Neural crest cell (in vitro differentiated cells): Measurements from ENCODE around the gene CLDN19. TPM values are rescaled to one million over a fixed set of nuclear protein-coding genes. Genes with fewer than 3 reads are reported as not detected.

Source experiments
- DNase-seq: peaks from one replicate; pipeline ENCODE4 v3.0.0; 2021; ENCODE audit warnings: low read depth, mixed read lengths, low spot score
- H3K27ac Mint-ChIP-seq: one replicate; pipeline ENCODE4 v1.8.0; 2021; ENCODE audit warnings: mild to moderate bottlenecking, mixed read lengths; ENCODE audit not compliant: unreplicated experiment
- H3K27me3 Mint-ChIP-seq: 2 replicates; pipeline ENCODE4 v1.8.0; 2021; ENCODE audit warnings: low read depth, mild to moderate bottlenecking, mixed read lengths
- H3K36me3 Mint-ChIP-seq: 2 replicates; pipeline ENCODE4 v1.8.0; 2021; ENCODE audit warnings: low read depth, mild to moderate bottlenecking, mixed read lengths
- H3K4me1 Mint-ChIP-seq: 2 replicates; pipeline ENCODE4 v1.8.0; 2021; ENCODE audit warnings: mixed read lengths
- H3K4me3 Mint-ChIP-seq: one replicate; pipeline ENCODE4 v1.8.0; 2021; ENCODE audit warnings: mild to moderate bottlenecking, mixed read lengths
- H3K9me3 Mint-ChIP-seq: 2 replicates; pipeline ENCODE4 v1.8.0; 2021; ENCODE audit warnings: mixed read lengths
- CTCF ChIP-seq: fragments of 200-600 bp; sonication (generic); conservative IDR thresholded peaks from 2 replicates; pipeline ENCODE4 v1.5.0; 2021; ENCODE audit warnings: antibody characterized with exemption, mild to moderate bottlenecking
- total RNA-seq: library from RNA; stranded (reverse); gene quantifications from 2 replicates; pipeline ENCODE4 v1.2.1, GENCODE V29; 2021

The CLDN19 gene
- total RNA-seq, 1 donor from 2014 or later = 0.19 TPM

- Mint-ChIP-seq H3K27ac (no peak overlapping the region), H3K9me3 (no peaks in the 10 kb centered on the region), H3K4me1 (peaks cover 32% of the 10 kb centered on the region), H3K36me3 (peaks cover 10% of the 10 kb centered on the region), H3K4me3 (no peak overlapping the region), H3K27me3 (no peaks in the 10 kb centered on the region)
- no peak for DNase-seq
- no peak for TF ChIP-seq CTCF
These were observed 2.1 kb upstream of the CLDN19 start for GRCh38 chr1:42742141-42742540.

- TF ChIP-seq CTCF = no peak
- Mint-ChIP-seq H3K9me3 (no peaks in the 10 kb centered on the region), H3K27ac (peak overlapping the region; percentile 57), H3K4me3 (no peak overlapping the region), H3K4me1 (peaks cover 32% of the 10 kb centered on the region), H3K36me3 (peaks cover 6% of the 10 kb centered on the region), H3K27me3 (no peaks in the 10 kb centered on the region)
- DNase-seq = no peak
These were observed 1.7 kb upstream of the CLDN19 start for GRCh38 chr1:42741706-42742105.

GRCh38 chr1:42740851-42741580 is 980 bp upstream of the CLDN19 start:
- Mint-ChIP-seq H3K27ac (peak overlapping the region; percentile 67), H3K4me3 (no peak overlapping the region), H3K36me3 (peaks cover 6% of the 10 kb centered on the region), H3K4me1 (peaks cover 32% of the 10 kb centered on the region), H3K27me3 (no peaks in the 10 kb centered on the region), H3K9me3 (no peaks in the 10 kb centered on the region)
- TF ChIP-seq CTCF = no peak
- no peak for DNase-seq

GRCh38 chr1:42738678-42739226 is 1.3 kb downstream of the CLDN19 start:
- no peak for TF ChIP-seq CTCF
- H3K27ac Mint-ChIP-seq = no peak overlapping the region
- no peaks in the 10 kb centered on the region for H3K36me3 Mint-ChIP-seq
- H3K4me3 Mint-ChIP-seq = no peak overlapping the region
- H3K4me1 Mint-ChIP-seq = peaks cover 31% of the 10 kb centered on the region
- H3K9me3 Mint-ChIP-seq = no peaks in the 10 kb centered on the region
- no peaks in the 10 kb centered on the region for H3K27me3 Mint-ChIP-seq
- no peak for DNase-seq

GRCh38 chr1:42737986-42738677 is 1.9 kb downstream of the CLDN19 start:
- TF ChIP-seq CTCF = no peak
- peaks cover 24% of the 10 kb centered on the region for H3K4me1 Mint-ChIP-seq
- no peaks in the 10 kb centered on the region for H3K27me3 Mint-ChIP-seq
- no peak for DNase-seq
- H3K36me3 Mint-ChIP-seq = no peaks in the 10 kb centered on the region
- H3K27ac Mint-ChIP-seq = no peak overlapping the region
- no peaks in the 10 kb centered on the region for H3K9me3 Mint-ChIP-seq
- H3K4me3 Mint-ChIP-seq = no peak overlapping the region
